GM12874 (cell line): ENCODE measurements around the gene PPP3CA.

Source experiments
- CTCF ChIP-seq: IDR thresholded peaks from 2 replicates; pipeline ENCODE4 v1.5.1; 2011; ENCODE audit warnings: low read depth, mild to moderate bottlenecking, control low read depth, low read length, moderate library complexity; ENCODE audit not compliant: insufficient read depth

The PPP3CA gene

DNA sequence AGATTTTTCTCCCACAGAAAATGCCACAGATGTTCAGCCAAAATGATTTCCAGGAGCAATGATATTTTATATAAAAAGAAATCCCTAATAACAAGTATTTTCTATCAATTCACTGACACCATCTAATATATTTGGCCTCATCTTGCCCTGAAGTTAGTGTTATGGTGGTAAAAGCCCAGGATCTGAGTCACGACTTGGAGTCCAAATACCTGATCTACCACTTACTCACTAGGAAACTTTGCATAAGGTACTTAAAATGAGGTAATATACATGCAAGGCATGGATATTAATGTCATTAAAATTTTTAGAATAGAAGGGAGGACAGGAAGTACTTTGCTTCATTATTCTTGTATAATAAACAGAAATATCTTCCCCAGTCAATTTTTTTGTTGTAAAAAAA is 16.3 kb downstream of the PPP3CA start:
- TF ChIP-seq CTCF, result no peak

GRCh38 chr4:101329592-101329991 is 17.7 kb downstream of the PPP3CA start:
- TF ChIP-seq CTCF, result no peak

GRCh38 chr4:101328063-101328602 is 19.2 kb downstream of the PPP3CA start:
- no peak for TF ChIP-seq CTCF

GRCh38 chr4:101326576-101326975 is 20.8 kb downstream of the PPP3CA start:
- TF ChIP-seq CTCF, result no peak

GRCh38 chr4:101322743-101323142 is 24.6 kb downstream of the PPP3CA start:
- no peak for TF ChIP-seq CTCF

DNA sequence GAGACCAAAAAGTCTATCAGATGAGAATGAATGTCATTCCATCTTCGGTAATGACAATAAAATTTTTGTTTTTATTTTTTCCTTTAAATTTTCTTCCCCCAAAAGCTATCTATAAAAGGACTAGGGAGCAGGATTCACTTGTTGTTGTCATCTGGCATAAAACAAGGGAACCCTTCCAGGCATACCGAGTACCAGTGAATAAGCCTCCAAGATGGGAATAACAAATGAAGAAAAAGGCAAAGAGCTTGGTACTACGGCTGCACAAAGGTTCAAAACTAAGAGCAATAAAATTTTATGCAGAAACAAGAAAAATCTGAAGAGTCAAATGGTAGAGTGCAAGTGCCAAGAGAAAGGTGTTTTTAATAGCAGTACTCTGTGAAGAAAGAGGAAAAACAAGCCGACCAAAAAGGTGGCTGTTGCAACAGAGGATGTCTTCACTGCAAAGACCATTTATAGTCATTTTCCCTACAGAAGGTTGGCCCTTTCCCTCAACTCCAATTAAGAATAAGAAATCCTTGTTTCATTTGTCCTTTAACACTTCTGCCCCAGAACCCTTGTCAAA is 25.8 kb downstream of the PPP3CA start:
- no peak for TF ChIP-seq CTCF

DNA sequence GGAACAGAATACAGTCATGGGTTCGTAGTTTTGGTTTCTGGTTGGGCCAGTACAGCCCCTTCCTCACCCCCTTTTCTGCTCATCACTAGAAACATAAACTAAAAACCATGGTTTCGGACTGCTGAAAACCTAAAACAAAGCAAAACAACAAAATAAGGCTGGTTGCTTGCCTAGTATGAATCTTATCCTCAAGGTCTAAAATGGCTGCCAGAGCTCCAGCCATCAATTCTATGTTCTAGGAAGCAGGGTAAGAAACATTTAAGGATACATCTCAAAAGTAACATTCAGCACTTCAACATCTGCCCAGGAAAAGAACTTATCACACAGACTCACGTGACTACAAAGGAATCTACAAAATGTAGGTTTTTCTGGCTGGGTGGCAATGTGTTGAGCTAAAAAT is 31.5 kb downstream of the PPP3CA start:
- TF ChIP-seq CTCF, result no peak

DNA sequence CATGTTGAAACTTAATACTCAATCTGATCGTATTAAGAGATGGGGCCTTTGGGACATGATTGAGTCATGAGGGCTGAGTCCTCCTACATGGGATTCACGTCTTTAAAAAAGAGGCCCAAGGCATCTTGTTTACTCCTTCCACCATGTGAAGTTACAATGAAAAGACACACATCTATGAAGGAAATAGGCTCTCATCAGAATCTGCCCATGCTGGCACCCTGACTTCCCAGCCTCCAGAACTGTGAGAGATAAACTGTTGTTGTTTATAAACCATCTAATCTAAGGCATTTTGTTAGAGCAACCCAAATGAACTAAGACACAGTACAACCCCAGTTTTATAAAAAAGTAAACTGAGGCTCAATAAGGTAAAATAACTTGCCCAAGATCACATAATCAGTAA is 32.3 kb downstream of the PPP3CA start:
- no peak for TF ChIP-seq CTCF
